Esophagus squamous epithelium (tissue), 5 donors: ENCODE results near the gene SCYGR3. TPM values are rescaled to one million over a fixed set of nuclear protein-coding genes. Genes with fewer than 3 reads are reported as not detected.

Experiments
- DNase-seq: peaks from one replicate; lab custom pipeline; 2025; lab: John Stamatoyannopoulos, UW
- H3K27ac ChIP-seq, 4 donors: fragments of 200-600 bp; sonication (generic); one replicate each; pipeline ENCODE4 v1.5.1; 2016 to 2019; ENCODE audit warnings: mild to moderate bottlenecking in 1 of 4
- H3K27me3 ChIP-seq, 4 donors: fragments of 200-600 bp; sonication (generic); 1 replicate in 3 of 4; 2 replicates in 1 of 4; pipeline versions ENCODE4 v1.5.1 to v1.6.0; 2017 to 2021; ENCODE audit warnings: antibody characterized with exemption in 1 of 4
- H3K36me3 ChIP-seq, 3 donors: fragments of 200-600 bp; sonication (generic); one replicate each; pipeline ENCODE4 v1.5.1; 2016 to 2019
- H3K4me1 ChIP-seq, 3 donors: fragments of 200-600 bp; sonication (generic); one replicate each; pipeline ENCODE4 v1.5.1; 2017 to 2019
- H3K4me3 ChIP-seq, 4 donors: fragments of 200-600 bp; sonication (generic); 1 replicate in 3 of 4; 2 replicates in 1 of 4; pipeline ENCODE4 v1.5.1; 2016 to 2019; ENCODE audit warnings: mild to moderate bottlenecking in 2 of 4, moderate library complexity in 1 of 4
- H3K9me3 ChIP-seq, 3 donors: fragments of 200-600 bp; sonication (generic); one replicate each; pipeline ENCODE4 v1.5.1; 2016 to 2019
- POLR2A ChIP-seq, 4 donors: fragments of 450-650 bp; IDR thresholded peaks; one replicate each; pipeline ENCODE4 v1.6.1; 2017; ENCODE audit warnings: antibody characterized with exemption in 4 of 4, mild to moderate bottlenecking in 4 of 4, moderate library complexity in 3 of 4
- WGBS, 2 donors: methylation state at CpG; one replicate each; pipeline ENCODE4 v1.1.5; 2018; 5-methylcytosine and 5-hydroxymethylcytosine counted together
- intact Hi-C: fragments of 100-400 bp; cut with DNase I; formaldehyde crosslinking; loops from one replicate; pipeline ENCODE4 v1.15.0; 2022
- total RNA-seq, 4 donors: library from RNA; depleted of rRNA; stranded (reverse); fragments of >200 nt; gene quantifications; one replicate each; pipeline ENCODE4 v1.1.0, GENCODE V29; 2016
- TF ChIP-seq, protein P1 (sequence below), 6 experiments: fragments of 450-650 bp in 4 of 6; fragments of 200-600 bp in 2 of 6; sonication (generic) in 2 of 6; IDR thresholded peaks; one replicate each; pipeline ENCODE4 v1.5.1; 2016 to 2019; ENCODE audit warnings: antibody characterized with exemption in 6 of 6, mild to moderate bottlenecking in 4 of 6, moderate library complexity in 4 of 6
- donor health status: DM: yes; HTN: yes; CAD: no.

The SCYGR3 gene
- total RNA-seq, 4 donors from 2014 or later = not detected

DNA sequence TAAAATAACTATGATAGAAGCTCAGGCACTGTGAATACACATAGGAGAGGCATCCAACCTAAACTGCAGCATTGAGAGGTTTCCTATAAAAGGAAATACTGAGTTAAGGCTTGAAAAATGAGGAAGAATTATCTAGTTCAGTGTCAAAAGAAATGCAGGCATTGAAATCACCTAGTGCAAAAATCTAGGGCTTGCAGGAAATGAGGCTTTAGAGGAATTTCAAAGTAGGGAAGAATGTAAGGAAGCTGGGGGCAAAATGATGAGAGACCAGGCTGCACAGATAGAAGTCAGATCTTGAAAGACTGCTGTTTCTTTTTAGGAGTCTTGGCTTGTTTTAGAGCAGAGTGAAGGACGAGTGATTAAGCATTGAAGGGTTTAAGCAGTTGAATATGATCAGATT lies 44.0 kb downstream of the SCYGR3 start:
- Histone ChIP-seq H3K4me1 (no peaks in the 10 kb centered on the region), H3K36me3 (peaks cover 0 to 3% (median 0%) of the 10 kb centered on the region in 3 donors), H3K4me3 (no peak overlapping the region), H3K9me3 (no peaks in the 10 kb centered on the region), H3K27me3 (no peaks in the 10 kb centered on the region), H3K27ac (no peak overlapping the region)
- DNase-seq = no peak
- no peak for TF ChIP-seq POLR2A (IDR thresholded peaks at IDR 0.05)
- TF ChIP-seq, protein P1, sequence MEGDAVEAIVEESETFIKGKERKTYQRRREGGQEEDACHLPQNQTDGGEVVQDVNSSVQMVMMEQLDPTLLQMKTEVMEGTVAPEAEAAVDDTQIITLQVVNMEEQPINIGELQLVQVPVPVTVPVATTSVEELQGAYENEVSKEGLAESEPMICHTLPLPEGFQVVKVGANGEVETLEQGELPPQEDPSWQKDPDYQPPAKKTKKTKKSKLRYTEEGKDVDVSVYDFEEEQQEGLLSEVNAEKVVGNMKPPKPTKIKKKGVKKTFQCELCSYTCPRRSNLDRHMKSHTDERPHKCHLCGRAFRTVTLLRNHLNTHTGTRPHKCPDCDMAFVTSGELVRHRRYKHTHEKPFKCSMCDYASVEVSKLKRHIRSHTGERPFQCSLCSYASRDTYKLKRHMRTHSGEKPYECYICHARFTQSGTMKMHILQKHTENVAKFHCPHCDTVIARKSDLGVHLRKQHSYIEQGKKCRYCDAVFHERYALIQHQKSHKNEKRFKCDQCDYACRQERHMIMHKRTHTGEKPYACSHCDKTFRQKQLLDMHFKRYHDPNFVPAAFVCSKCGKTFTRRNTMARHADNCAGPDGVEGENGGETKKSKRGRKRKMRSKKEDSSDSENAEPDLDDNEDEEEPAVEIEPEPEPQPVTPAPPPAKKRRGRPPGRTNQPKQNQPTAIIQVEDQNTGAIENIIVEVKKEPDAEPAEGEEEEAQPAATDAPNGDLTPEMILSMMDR (IDR thresholded peaks at IDR 0.05) = no peak
- intact Hi-C loops = no loop called here
- WGBS, 2 donors = 37 to 43% methylated on average over 1 of the region's 1 CpG

DNA sequence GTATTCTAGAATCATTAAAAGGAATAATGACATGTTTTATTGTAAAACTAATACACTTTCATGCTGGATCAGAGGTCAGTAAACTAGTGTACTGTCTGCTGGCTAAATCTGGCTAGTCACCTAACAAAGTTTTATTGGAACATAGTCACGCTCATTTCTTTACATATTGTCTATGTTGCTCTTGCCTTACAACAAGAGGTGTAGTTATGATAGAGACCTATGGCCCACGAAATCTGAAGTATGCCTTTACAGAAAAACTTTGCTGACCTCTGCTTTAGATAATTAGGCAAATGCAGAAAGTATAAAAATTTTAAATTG lies 45.8 kb downstream of the SCYGR3 start:
- 84 to 93% methylated on average over 2 of the region's 2 CpGs for WGBS, 2 donors
- H3K4me1 ChIP-seq = no peaks in the 10 kb centered on the region
- H3K27me3 ChIP-seq = no peaks in the 10 kb centered on the region
- intact Hi-C loops = no loop called here
- no peak overlapping the region for H3K4me3 ChIP-seq
- H3K9me3 ChIP-seq = no peaks in the 10 kb centered on the region
- peaks cover 0 to 3% (median 0%) of the 10 kb centered on the region in 3 donors for H3K36me3 ChIP-seq
- no peak for TF ChIP-seq POLR2A (IDR thresholded peaks at IDR 0.05)
- TF ChIP-seq, protein P1 (IDR thresholded peaks at IDR 0.05) = no peak
- DNase-seq = no peak
- H3K27ac ChIP-seq = no peak overlapping the region

DNA sequence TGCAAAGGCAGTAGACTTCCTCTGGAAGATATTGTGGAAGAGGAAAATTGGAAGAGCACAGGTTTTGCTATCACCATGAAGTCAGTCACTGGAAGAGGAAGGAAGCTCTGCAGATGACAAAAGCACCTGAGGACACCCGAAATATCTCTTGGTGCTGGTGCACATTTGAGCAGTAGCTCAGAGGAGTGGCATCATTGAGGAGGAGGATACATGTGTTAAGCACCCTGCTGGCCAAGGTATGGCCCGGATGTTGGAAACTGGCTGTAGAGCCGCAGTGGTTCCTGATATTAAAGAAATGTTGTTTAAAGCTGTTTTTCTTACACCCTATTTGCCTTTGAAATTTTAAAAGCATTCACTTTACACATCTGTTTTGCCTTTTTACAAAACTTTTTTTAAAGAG lies 48.6 kb downstream of the SCYGR3 start:
- intact Hi-C loops = no loop called here
- Histone ChIP-seq H3K9me3 (no peaks in the 10 kb centered on the region), H3K4me3 (no peak overlapping the region), H3K27me3 (no peaks in the 10 kb centered on the region), H3K36me3 (peaks cover 0 to 3% (median 0%) of the 10 kb centered on the region in 3 donors), H3K4me1 (no peaks in the 10 kb centered on the region), H3K27ac (no peak overlapping the region)
- no peak for DNase-seq
- 59 to 65% methylated on average over 3 of the region's 3 CpGs for WGBS, 2 donors
- TF ChIP-seq, protein P1 (IDR thresholded peaks at IDR 0.05) = no peak
- TF ChIP-seq POLR2A (IDR thresholded peaks at IDR 0.05) = no peak

DNA sequence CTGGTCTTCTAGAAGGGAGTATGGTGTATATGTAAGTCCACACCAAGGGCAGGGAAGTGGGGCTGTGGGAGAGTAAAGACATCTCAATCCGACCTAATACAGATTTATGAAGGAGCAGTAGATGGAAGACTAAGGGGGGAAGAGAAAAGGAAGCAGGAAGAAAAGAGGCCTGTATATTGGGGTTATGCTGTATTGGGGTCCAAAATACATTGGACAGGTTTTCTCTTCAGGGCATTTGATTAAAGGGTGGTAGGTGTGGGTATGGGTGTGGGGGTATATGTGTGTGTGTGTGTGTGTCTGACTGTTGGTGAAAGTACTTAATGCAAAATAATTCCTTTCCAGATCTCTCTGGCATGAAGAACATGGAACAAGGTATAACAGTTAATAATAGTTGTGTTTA lies 49.6 kb downstream of the SCYGR3 start:
- peaks cover 0 to 9% (median 0%) of the 10 kb centered on the region in 3 donors for H3K36me3 ChIP-seq
- H3K27ac ChIP-seq = no peak overlapping the region
- 94 to 97% methylated on average over 1 of the region's 1 CpG for WGBS, 2 donors
- intact Hi-C loops = no loop called here
- no peaks in the 10 kb centered on the region for H3K9me3 ChIP-seq
- no peak for DNase-seq
- H3K27me3 ChIP-seq = no peaks in the 10 kb centered on the region
- TF ChIP-seq, protein P1 (IDR thresholded peaks at IDR 0.05) = no peak
- no peak for TF ChIP-seq POLR2A (IDR thresholded peaks at IDR 0.05)
- no peak overlapping the region for H3K4me3 ChIP-seq
- H3K4me1 ChIP-seq = no peaks in the 10 kb centered on the region

Other genes with a start within 250 kb of the SCYGR3 start
- not detected for gene TM4SF20, start 235.5 kb downstream of the SCYGR3 start, total RNA-seq
- not detected for gene SCYGR1, start 226.9 kb downstream of the SCYGR3 start, total RNA-seq
- 10 to 100 TPM; 31.3 to 78.4 (median 66.6) TPM for gene AGFG1, start 142.7 kb downstream of the SCYGR3 start, total RNA-seq
- gene SCYGR2, start 15.9 kb downstream of the SCYGR3 start, total RNA-seq = not detected
- gene SCYGR4, start 2.7 kb upstream of the SCYGR3 start, total RNA-seq = not detected
- not detected for gene SCYGR5, start 52.0 kb upstream of the SCYGR3 start, total RNA-seq
- gene SLC19A3, start 103.2 kb upstream of the SCYGR3 start, total RNA-seq = 1 to 10 TPM in 1 of 4 donors, under 1 TPM in 3; 0.42 to 1.1 (median 0.56) TPM
- not detected for gene SCYGR6, start 109.9 kb upstream of the SCYGR3 start, total RNA-seq
- gene SCYGR7, start 113.5 kb upstream of the SCYGR3 start, total RNA-seq = not detected
- not detected for gene SCYGR8, start 131.1 kb upstream of the SCYGR3 start, total RNA-seq
- gene CCL20, start 199.0 kb upstream of the SCYGR3 start, total RNA-seq = 10 to 100 TPM in 2 of 4 donors, 1 to 10 TPM in 2; 1.9 to 57.2 (median 8.5) TPM